Ovary (tissue), 3 donors: ENCODE data around the gene ACTN1.

ENCODE experiments used
- CTCF ChIP-seq, 3 donors: fragments of 450-650 bp in 2 of 3; fragments of 200-600 bp in 1 of 3; IDR thresholded peaks; one replicate each; pipeline versions ENCODE4 v1.5.1 to v1.8.0; 2016 to 2022; ENCODE audit warnings: antibody characterized with exemption in 3 of 3, mild to moderate bottlenecking in 1 of 3
- EP300 ChIP-seq: sonication (generic); formaldehyde crosslinking; IDR thresholded peaks from one replicate; pipeline ENCODE4 v1.6.1; 2017; ENCODE audit warnings: antibody characterized with exemption
- POLR2A ChIP-seq: fragments of 450-650 bp; IDR thresholded peaks from one replicate; pipeline ENCODE4 v1.6.1; 2017; ENCODE audit warnings: antibody characterized with exemption, mild to moderate bottlenecking, moderate library complexity
- donor health status: DM: no; HTN: no; CAD: no.

DNA sequence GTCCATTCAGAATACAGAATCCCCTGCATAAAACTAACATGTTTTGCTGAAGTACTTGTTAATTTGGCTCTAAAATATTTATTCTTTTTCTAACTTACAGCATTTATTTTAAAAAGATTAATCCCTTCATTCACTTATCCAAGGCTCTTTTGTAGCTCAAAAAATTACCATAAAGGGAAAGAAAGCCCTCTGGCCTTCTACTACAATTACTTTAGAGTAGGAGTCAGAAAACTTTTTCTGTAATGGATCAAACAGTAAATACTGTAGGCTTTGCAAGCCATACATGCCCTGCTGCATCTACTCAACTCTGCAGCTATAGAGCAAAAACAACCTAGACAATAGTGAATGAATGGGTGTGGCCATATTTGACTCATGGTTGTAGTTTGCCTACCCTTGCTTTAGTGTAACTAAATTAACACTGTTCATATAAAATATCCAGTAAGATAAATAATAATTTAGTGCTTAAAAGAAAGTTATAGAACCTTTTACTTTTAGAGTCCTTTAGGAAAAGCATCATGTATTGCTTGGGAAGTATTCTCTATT lies 112.0 kb downstream of the ACTN1 start:
- no peak for TF ChIP-seq CTCF (IDR thresholded peaks at IDR 0.05)
- TF ChIP-seq EP300: no peak
- no peak for TF ChIP-seq POLR2A
